HG03520 (cell line): ENCODE data around the gene RETREG1.
A peak's percentile ranks its signal among the peaks of the same experiment; 100 is the strongest.
"Not testable (repeated sequence)": the region's sequence is repeated elsewhere in the genome, so short reads cannot be mapped to it uniquely, and the experiment has no call there.

Experiments used
- ATAC-seq: cut with Tn5 transposase; IDR thresholded peaks from one replicate; pipeline ENCODE4 v1.9.1; 2021; ENCODE audit warnings: mild to moderate bottlenecking, moderate library complexity; ENCODE audit not compliant: unreplicated experiment

RETREG1 gene

DNA sequence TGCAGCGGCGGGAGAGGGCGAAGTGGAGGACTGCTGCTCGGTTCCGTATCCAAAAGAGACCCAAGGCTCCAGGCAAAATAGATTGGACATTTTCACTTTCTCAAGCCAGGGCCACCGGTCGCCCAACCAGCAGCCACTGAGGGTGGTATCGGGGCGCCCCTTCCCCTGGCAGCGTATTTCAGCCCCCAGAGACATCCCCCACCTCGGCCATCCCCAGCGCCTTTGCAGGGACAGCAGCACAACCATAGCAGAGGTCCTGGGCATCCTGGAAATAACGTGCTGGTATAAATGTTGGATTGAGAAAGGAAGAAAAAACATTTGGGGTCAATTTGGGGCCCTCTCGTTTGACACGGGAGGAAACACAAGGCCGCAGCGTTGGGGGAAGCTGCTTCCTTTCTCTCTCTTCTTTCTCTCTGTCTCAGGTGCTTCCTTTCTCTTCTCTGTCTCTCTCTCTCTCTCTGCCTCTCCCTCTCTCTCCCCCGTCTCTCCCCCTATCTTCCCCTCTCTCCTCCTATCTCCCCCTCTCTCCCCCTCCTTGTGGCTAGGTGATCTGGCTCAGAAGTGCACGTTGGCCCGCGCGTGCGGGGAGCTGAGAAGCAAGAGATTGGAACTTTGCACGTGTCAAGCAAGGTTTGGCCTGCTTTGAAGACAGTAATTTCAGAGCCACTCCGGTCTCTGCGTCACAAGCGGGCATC, 624 bp upstream of the RETREG1 start:
- ATAC-seq, result no peak

DNA sequence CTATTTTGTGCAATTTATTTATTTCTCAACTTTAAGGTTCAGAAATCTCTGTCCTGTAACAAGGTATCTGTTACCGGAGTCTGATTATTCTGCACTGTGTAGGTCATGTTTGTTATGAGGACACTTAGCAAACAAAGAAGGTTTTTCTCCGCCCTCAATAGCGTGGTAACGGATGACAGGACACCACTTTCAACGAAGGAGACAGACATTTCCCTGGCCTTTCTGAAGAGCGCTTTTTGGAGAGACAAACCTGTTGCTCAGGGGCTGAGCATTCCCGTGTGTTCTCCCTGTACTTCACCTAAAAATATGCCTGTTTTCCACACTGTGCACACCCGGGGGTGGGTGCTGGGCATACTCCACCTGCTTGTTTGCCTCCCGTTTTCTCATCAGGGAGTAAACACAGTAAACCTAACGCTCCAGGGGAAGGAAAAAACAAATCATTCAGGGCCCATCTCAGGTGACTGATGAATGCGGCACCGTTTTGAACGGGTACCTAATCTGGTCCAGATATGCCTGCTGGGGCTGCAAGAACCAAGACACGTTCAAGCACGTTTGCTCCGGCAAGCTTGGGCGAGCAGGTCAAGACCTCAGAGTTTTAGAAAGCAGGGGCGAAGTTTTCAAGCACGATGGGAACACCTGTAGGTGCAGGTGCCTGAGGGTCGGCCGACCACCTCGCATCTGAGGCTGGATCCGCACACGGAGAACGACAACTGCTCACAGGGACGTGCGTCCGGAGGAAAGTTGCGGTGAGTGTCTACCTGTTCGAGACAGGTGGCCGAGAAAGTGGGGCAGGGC, 859 bp downstream of the RETREG1 start:
- ATAC-seq, result peak; percentile 1

DNA sequence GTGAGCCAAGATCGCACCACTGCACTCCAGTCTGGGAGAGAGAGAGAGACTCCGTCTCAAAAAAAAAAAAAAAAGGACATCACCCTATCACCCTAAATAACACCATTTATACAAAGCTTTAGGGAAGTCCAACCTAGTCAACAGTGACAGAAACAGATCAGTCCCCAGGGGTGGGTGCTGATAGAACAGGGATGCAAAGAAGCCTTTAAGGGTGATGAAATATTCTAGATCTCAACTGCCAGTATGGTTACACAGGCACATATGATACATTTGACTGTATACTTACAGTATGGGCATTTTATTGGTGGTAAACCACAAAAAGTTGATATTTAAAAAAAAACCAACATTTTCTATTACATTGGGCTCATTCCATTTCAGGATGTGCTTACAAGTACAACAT, 4.8 kb downstream of the RETREG1 start:
- no peak for ATAC-seq

GRCh38 chr5:16610896-16611295, 5.9 kb downstream of the RETREG1 start:
- ATAC-seq, result not testable (repeated sequence)

GRCh38 chr5:16609412-16609811, 7.4 kb downstream of the RETREG1 start:
- no peak for ATAC-seq

- no peak for ATAC-seq
Measured at GRCh38 chr5:16606628-16607027, 10.2 kb downstream of the RETREG1 start.

GRCh38 chr5:16603701-16604100, 13.1 kb downstream of the RETREG1 start:
- peak; percentile 49 for ATAC-seq

GRCh38 chr5:16603295-16603694, 13.5 kb downstream of the RETREG1 start:
- peak; percentile 42 for ATAC-seq

DNA sequence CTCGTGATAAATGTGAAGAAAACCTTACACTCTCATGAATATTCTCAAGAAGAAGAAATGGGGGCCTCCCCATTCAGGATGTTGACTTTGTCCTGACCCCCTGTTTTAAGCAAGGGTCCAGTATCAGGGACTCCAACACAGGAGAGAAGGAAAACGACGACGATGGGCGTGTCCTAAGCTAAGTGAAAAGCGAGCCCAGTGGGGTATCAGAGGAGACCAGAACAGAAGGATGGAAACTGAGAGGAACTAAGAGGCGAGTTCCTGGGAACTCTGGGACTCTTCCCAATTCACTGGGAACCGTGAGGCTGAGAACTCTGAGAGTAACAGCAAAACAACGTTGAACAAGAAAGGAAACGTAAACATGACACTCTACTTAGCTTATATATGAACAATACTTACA, 14.6 kb downstream of the RETREG1 start:
- ATAC-seq, result no peak

- ATAC-seq, result no peak
Measured at GRCh38 chr5:16600946-16601345, 15.9 kb downstream of the RETREG1 start.

DNA sequence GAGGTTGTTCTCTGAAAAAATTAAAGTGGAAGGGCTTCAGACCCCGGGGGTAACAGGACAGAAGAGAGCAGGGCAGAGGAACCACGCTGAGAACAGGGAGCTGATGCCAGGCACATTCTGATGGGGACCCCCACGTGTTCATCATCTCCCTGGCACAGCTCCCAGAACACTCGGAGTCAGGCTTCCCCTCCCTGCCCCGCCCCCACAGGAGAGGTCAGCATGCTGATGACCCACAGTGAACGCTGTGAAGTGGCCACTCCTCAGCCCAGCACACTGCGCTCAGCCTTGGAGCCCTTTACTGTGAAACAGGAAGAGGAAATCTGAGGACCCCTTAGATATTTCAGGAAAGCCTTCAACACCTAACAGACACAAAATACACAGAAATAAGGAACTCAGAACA, 16.4 kb downstream of the RETREG1 start:
- ATAC-seq, result no peak

DNA sequence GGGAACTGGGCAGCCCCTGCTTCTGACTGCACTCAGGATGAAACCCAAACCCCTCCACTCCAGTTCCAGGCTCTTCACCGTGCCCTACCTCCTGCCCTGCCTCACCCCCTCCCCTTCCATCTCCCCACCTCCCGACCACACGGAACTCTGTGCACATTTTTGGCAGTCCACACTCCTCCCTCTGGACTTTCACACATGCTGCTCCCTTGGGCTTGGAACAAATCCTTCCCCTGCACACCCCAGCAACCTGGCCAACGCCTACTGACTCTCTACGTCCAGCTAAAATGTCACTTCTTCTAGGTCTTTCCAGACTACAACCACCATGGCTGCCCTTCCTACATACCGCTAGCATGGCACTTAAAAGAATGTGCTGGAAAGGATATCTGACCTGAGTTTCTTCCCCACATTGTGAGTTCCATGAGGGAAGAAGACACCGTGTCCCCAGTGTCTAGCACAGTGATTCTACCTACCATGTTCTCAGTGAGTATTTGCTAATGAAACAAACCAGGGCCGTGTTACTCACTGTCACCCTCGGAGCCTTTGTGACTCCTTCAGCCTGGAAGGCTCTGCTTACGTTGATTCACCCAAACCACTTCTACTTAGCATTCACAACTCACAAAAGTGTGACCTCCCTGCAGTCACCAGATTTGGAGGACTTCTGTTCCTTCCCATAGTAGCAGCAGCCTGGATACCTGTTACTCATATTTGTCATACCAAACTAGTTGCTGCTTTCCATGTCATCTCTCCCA, 18.7 kb downstream of the RETREG1 start:
- ATAC-seq, result no peak

- ATAC-seq, result no peak
Measured at GRCh38 chr5:16596581-16596940, 20.2 kb downstream of the RETREG1 start.

GRCh38 chr5:16595881-16596580, 20.8 kb downstream of the RETREG1 start:
- ATAC-seq, result no peak

- no peak for ATAC-seq
Measured at GRCh38 chr5:16593628-16594027, 23.2 kb downstream of the RETREG1 start.

DNA sequence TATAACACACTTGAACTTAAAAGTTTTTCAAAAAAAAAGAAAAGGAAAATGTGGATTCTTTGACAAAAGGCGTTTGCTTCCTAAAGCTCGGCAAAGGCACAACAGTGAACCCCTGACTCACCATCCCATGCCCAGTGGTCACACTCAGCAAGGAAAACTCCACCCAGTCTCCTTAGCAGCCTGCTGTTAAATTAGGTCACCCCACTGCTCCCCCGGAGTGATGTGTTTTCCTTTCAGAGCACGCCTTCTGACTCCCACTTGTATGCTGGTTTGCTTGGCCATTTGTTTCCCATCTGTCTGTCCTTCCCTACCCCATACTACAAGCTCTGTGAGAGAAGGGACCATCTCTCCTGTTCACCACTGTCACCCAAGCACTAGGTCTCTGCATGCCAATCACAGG, 23.8 kb downstream of the RETREG1 start:
- ATAC-seq, result no peak

DNA sequence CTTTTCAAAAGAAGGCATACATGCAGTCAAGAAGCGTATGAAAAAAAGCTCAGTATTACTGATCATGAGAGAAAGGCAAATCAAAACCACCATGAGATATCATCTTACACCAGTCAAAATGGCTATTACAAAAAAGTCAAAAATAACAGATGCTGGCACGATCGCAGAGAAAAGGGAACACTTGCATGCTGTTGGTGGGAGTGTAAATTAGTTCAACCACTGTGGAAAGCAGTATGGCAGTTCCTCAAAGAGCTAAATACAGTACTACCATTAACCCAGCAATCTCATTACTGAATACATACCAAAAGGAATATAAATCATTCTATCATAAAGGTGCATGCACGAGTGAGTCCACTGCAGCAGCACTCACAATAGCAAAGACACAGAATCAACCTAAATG, 24.5 kb downstream of the RETREG1 start:
- ATAC-seq, result no peak

GRCh38 chr5:16590685-16591084, 26.1 kb downstream of the RETREG1 start:
- no peak for ATAC-seq

- no peak for ATAC-seq
Measured at GRCh38 chr5:16589658-16590057, 27.1 kb downstream of the RETREG1 start.

- no peak for ATAC-seq
Measured at GRCh38 chr5:16588434-16589214, 28.2 kb downstream of the RETREG1 start.
